AG08396 (cell line): ENCODE measurements around the gene RBM19.

Experiments used
- DNase-seq: peaks from one replicate; pipeline ENCODE4 v3.0.0; 2012; ENCODE audit warnings: low spot score, mixed read lengths

The RBM19 gene

GRCh38 chr12:113855998-113856397 is 110.1 kb downstream of the RBM19 start:
- no peak for DNase-seq

DNA sequence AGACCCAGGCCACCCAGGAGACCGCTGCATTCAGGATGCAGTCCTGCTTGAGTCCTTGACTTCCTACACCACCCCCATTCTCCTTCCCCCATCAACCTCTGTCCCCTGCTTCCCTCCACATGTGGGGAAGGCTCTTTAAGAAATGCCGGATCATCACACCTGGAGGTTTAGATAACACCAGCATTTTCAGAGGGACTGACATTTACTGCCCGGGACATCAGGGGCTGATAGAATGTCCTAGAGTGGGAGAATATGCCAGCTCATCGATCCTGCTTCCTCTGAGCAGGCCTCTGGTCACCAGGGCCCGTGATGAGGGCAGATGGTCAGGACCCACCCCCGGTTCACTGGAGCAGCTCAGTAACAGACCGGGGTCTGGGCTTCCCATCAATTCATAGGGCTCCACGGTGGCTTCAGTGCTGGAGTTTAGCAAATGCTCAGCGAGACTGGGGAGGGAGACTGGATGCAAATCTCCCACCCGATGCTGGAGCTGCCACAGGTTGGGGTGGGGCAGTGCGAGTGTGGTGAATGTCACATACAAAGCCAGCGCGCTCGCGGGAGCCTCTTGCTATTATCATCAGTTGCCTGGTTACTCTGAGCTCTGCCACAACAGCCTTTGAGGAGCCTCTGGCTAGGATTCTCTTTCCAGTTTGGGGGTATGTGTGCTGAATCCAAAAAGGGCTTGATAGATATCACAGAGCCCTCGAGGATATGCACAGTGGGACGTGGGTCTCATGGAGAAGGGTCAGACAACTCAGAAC is 111.6 kb downstream of the RBM19 start:
- DNase-seq = no peak

DNA sequence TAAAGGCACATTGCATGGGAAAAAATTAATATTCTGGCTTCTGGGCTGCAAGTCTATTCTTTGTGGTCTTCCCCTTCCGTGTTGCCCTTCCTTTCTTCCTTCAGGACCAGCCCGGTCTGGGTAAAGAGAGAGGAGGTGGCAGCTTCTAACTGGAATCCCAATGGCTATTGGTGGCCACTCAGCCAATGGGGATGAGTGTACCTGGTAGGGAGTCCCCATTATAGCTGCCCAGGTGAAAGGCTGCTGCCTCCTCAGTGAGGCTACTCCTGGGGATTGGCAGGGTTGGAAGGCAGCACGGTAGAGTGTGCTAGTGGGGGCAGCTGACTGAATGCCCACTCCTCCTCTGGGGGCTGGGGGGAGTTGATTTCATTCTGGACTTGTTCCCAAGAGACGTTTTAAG is 112.6 kb downstream of the RBM19 start:
- no peak for DNase-seq

GRCh38 chr12:113852695-113853490 is 113.2 kb downstream of the RBM19 start:
- no peak for DNase-seq

GRCh38 chr12:113852264-113852663 is 113.9 kb downstream of the RBM19 start:
- DNase-seq = no peak

DNA sequence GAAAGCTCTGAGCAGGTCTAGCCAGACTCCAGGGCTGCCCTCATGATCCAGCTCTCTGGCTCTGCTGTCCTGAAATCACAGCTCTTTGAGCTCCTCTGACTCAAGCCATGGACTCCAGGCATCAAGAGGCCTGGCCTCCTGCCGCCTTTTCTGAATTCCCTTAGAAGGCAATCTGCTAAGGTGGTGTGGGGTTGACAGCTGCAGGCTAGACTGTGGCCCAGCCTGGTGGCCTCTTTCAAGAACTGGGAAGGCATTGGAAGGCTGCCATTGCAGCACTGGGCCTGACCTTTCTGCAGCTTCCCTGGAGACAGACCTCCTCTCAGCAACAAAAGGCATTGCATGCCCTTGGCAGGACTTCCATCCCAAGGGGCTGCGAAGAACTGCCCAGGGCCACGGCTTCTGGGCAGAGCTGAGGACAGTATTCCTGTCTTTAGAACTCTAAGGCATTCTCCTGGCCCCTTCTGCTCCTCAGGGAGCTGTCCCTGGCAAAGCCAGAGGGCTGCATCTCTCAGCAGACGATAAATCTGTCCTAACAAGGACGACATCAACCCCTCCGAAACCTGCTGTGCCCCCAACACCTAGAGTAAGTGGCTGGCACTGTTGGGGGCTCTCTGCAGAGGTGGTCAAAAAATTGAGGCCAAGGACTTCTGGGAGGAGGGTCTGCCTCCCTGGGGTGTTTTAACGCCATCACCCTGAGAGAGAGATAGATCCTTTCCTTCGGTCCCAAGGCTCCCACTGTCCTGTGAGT is 115.6 kb downstream of the RBM19 start:
- no peak for DNase-seq

DNA sequence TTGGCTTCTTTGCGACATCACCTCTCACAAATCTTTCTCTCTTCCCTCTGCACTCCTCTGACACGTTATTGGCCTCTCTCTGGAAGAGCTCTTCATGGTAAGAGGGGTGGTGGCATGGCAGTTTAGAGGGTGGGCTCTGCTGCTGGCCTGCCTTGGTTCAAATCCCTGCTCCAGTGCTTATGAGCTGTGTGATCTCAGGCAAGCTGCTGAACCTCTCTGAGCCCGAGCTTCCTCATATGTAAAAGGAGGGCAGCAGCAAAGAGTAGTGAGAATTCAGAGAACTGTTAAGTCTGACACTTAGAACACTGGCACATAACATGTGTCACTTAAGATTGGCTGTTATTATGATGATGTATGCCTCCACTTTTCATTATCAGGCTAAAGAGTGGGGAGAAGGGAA is 118.3 kb downstream of the RBM19 start:
- DNase-seq = no peak

GRCh38 chr12:113846883-113847755 is 119.0 kb downstream of the RBM19 start:
- DNase-seq = no peak

GRCh38 chr12:113845900-113846674 is 120.0 kb downstream of the RBM19 start:
- no peak for DNase-seq

GRCh38 chr12:113844495-113845210 is 121.5 kb downstream of the RBM19 start:
- no peak for DNase-seq

GRCh38 chr12:113842699-113843098 is 123.4 kb downstream of the RBM19 start:
- DNase-seq = no peak

DNA sequence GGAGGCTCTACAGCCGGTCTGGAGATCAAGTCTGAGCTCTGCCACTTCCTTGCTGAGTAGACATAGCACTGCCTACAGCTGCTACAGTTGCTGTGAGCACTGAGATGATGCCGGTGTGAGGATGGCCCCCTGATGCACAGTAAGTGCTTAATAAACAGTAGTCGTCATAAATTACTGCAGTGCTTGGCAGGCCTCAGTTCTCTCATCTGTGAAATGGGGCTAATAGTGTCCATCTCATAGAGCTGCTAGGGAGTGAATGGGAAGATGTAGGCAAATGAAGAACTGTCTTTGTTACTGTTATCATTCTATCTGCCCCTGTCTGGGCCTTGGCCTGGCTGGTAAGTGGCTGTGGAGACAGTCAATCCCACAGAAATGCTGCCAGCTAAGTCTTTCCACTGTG is 124.3 kb downstream of the RBM19 start:
- no peak for DNase-seq

DNA sequence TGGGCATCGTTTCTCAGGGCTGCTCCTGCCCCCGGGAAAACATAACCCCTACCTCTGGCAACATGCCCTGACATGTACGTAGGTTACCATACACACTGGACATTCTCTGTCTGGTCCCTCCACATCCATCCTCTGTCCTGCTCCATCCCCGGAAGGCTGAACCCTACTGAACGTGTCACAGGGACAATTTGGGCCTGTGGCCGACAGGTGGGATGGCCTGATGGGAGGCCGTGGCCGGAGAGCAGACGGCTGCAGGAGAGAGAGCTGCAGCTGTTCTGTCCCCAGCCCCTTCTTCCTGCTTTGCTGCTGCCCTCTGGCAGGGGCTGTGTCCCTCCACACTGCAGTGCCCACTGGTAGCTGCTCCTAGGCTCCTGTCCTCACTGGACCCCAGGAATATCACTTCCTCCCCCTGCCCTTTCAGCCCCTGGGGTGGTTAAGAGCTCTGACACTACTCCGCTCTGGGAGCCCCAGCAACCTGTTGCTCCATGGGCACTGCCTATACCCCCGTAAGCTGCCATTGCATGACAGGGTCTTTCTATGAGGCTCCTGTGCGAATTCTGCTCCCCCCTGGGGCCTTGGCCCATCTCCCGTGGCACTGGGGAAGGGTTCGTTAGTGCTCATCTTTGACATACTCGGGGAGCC is 125.6 kb downstream of the RBM19 start:
- DNase-seq = no peak

DNA sequence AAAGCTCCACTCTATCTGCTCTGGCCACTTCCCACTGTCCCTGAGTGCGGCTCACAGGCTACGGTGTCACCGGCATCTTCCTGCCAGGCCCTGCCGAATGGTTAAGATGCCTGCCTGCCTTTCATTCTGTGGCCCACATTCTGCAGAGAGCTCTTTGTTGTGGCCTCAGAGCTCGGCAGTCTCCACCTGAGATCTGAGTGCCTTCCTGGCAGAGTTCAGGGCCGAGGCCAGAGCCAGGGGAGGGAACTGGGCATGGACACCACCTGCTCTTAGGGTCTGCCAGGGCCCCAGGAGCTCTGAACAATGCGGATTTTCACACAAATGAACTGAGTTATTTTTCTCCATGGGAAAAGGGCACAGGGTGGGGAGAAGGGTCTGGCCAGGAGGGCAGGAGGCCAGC is 127.2 kb downstream of the RBM19 start:
- DNase-seq = no peak

DNA sequence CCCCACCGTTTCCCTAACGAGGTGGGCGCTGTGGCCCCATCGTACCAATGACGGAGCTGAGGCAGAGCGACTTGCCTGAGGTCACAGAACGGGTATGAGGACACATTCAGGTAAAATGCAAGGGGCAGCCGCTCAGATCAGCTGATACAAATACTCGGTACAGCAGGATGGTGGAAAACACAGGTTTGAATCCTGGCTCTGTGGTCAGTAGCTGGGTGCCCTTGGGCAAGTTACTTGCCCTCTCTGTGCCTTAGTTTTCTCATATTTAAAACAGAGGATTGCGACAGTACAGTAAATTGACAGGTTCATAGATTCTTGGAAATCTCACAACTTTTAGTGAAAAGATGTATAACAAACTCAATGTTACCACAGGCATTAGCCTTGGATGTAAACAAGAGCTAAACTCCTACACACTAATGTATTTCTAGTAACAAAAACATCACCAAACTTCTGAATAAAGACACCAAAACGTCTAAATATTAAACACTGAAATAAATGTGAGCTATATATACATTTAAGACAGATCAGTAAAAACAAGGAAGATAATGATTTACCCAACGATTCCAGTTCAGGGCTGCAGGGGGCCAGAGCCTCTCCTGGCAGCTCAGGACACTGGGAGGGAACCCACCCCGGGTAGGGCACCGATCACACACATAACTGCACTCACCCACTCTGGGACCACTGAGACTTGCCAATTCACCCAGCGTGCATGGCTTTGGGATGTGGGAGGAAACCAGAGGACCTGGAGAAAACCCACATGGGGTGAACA is 128.4 kb downstream of the RBM19 start:
- DNase-seq = no peak

GRCh38 chr12:113837084-113837483 is 129.0 kb downstream of the RBM19 start:
- DNase-seq = no peak

DNA sequence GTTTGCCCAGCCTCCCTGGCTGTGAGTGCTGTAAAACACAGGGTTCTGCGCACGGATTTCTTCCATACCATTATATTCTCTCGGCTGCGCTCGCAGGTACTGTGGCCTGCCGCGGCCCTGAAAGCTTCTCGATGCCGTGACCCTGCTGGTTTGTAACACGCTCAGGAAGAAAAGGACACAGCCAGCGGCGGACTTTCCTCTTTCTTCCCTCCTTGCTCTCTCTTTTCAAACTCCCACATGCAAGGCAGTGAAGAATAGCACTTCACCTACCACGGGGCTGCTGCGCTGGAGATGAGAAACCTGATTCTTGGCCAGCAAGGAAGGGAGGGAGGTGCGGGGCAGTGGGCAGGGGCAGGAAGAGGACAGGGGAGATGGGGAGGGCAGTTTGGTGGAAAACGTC is 130.2 kb downstream of the RBM19 start:
- no peak for DNase-seq

DNA sequence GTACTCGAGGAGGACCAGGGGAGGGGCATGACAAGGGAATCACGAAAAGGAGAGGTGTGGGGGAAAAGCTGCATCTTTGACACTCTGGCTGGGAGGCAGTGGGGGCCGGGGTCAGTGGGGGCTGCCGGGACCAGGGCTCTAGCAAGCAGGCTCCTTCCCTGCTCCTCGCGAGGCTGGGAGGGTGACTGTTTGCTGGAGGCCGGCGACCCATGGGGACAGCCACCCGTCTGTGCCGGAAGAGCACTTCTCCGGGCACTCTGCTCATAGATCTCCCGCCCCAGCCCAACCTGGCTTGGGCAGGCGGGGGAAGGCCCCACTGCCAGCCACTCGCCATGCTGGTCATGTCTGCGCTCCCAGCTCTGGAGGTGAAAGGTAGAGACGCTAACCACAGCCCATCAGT is 130.7 kb downstream of the RBM19 start:
- DNase-seq = no peak

DNA sequence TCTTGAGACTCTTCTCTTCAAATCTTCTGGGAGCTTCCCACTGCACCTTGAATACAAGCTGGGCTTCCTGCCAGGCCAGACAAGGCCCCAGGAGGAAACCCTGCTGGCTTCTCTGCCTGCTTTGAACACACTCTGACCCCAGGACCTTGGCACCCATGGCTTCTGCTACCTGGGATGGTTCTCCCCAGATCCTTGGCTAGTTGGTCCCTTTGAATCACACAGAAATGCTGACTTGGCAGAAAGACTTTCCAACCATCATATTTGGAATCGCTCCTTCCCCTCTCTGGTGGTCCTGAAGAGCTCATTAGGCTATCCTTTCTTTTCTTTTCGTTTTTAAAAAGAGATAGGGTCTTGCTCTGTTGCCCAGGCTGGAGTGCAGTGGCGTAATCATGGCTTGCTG is 132.7 kb downstream of the RBM19 start:
- DNase-seq = no peak
